NCI-H345 (cell line): ENCODE measurements around the gene GZMA.
A peak's percentile ranks its signal among the peaks of the same experiment; 100 is the strongest.

Experiments used
- DNase-seq: peaks from one replicate; lab custom pipeline; 2025; lab: John Stamatoyannopoulos, UW

GZMA gene

GRCh38 chr5:55110217-55110616 lies 7.8 kb downstream of the GZMA start:
- DNase-seq = no peak

DNA sequence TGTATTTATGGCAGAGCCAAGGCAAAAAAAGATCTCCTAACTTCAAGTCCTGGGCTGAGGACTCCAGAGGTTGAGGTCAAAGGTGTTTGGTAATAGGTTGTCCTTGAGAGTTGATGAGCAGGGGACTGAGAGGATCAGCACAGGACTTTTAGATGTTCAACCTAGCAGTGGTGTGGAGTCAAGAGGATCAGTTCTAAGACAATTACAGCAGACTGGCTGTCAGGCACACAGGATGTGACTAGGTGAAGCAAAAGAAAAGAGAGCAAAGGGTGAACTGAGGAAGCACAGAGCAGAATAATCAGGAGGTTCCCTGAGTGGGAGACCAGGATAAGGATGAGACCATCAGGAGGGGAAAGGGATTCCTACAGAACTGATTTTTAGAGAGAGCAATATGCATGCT lies 10.9 kb downstream of the GZMA start:
- DNase-seq = no peak

DNA sequence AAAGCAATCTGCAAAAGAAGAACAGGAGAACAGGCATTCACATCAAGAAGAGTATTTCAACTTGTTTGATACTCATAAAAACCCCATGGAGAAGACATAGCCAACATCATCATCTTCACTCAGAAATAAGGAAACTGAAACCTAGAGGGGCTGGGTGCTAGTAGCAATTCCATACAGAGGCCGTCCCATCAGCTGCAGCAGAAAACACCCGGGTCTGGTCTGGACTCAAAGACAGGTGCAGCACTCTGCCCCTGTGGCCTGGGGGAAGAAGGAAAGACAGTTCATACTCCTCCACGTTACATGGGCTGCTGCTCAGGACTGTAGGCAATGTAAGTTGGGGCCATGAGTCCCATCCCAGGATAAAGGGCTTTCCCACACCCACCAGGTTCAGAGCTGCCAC lies 11.6 kb downstream of the GZMA start:
- DNase-seq = no peak

GRCh38 chr5:55123365-55123764 lies 20.9 kb downstream of the GZMA start:
- DNase-seq = no peak

DNA sequence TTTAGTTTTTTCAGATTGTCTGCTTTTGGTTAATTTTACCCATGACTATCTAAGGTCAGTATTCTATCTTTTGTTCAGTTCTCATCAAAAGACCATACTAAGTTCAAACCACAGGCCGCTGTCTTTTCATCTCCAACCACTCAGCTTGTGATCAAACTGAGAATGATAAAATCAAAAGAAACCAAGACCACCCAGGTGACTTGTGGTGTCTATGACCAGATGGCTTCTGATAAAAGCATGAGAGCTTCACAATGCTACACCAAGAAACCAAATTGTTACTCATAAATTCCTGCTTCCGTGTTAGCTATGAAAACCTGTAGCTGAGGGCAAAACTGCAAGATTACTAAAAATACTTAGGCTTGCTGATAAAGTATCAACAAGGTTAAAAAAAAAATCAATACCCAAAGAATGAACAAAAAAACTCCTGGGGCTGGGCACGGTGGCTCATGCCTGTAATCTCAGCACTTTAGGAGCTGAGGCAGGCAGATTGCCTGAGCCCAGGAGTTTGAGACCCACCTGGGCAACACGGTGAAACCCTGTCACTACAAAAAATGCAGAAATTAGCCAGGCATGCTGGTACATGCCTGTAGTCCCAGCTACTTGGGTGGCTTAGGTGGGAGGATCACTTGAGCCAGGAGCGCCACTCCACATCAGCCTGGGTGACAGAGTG lies 31.7 kb downstream of the GZMA start:
- no peak for DNase-seq

DNA sequence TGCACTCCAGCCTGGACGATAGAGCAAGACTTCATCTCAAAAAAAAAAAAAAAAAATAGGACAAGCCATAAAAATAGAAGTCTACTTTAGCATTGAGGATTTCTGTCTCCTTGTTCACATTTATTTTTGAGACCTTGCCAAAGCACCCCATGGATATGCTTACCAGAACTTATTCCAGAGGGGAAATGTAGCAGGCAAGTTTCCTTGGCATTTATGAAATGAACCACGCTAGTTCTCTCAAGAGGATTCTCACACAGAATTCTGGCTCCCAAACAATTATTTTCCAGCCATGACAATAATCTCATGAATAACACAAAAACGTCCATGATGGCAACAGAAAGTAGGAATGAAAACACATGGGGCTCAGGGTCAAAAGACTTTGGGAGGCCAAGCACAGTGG lies 34.1 kb downstream of the GZMA start:
- DNase-seq = no peak

- DNase-seq = peak; percentile 48
These were observed 38.6 kb downstream of the GZMA start for GRCh38 chr5:55140908-55141665.

DNA sequence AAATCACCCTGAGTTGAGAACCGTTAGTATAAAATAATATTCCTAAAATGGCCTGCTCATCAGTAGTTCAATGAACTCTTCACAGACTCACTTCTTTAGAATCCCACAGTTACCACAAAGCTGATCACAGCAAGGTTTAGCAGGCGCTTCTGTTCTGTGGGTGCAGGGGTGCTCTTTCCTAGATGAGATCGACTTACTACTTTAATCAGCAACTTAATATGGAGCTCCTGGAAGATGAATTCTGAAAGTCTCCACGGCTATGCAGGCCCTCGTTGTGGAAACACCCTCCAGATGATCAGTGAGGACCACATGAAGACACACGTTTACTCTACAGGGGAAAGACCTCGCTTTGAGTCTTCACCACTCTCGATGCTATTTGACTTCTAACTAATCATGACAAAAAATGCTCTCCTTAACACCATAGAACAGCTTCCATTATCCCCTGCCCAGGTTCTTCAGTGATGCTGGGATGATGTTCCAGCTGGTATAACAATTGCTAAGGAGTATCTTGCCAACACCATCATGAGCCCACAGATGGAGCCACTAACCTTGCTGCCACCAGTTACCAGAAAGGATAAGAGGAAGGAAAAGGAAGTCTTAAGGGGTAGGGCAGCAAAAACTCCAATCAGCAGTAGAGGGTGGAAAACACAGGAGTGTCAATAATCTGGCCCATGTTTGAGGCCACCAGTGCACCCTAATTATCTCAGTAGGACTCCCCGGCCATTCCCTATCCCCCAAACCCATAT lies 39.7 kb downstream of the GZMA start:
- no peak for DNase-seq

DNA sequence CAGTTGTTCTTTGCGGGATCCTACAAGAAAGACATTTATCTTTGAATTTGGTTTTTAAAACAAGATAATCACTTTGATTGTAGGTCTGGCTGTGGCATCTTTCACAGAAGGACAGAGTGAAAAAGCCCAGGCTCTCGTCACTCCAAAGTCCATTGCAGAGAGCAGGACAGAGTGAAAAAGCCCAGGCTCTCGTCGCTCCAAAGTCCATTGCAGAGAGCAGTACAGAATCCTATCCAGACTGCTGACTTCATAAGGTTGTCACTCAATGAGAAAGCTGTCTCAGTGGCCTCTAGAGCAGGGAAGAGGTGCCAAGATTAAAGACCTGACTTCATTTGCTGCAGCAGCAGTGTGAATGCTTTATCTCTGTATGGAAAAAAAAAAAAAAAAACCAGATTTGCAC lies 41.2 kb downstream of the GZMA start:
- DNase-seq = no peak

DNA sequence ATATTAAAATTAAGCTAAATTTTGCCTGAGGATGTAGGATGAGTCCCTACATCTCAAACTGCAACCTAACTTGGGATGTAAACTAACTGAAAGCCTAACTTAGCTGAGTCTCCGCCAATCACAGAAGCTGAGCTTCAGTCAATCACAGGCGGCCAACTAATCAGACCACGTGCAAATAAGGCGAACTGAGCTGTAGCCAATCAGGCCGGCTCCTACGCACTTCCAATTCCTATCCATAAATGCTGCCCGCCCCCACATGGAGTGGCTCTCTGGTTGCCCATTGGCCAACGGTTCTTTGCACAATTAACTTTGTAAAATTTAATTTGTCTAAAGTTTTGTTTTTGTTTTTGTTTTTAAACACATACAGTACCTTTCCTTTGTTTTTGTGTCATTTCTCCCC lies 43.6 kb downstream of the GZMA start:
- DNase-seq = no peak

GRCh38 chr5:55146543-55147151 lies 44.2 kb downstream of the GZMA start:
- peak; percentile 87 for DNase-seq

DNA sequence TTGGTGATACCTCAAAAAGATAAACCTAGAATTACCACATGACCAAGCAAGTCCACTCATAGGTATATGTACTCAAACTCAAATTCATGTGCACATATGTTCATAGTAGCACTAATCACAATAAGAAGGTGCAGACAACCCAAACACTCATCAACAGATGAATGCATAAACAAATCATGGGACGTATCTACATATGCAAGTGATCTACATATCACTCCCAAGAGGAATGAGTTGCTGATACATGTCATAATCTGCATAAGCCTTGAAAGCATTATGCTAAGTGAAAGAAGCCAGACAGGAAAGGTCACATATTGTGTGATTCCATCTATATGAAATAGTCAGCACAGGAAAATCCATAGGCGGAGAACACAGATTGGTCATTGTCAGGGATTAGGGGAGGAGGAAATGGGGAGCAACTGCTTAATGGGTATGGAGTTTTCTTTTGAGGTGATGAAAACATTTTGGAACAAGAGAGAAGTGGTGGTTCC lies 46.9 kb downstream of the GZMA start:
- no peak for DNase-seq

- no peak for DNase-seq
These were observed 49.7 kb downstream of the GZMA start for GRCh38 chr5:55151923-55152842.

DNA sequence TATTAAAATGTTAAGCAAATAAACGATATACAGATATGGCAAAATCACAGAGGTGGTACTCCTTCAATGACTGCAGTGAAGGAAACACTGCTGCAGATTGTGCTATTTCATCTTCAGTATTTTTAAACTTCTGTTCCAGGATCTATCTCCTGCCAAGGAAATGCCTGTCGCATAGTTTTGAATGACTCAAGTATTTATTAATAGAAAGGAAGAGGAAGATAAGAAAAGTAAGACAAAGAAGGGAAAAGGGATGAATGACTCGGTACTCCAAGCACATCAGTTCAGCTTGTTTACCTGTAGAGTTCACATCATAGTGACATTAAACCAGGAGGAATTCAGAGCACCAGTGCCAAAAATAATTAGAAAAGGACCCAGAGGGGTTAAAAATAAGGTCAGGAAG lies 52.4 kb downstream of the GZMA start:
- no peak for DNase-seq
